Panc1 (cell line): ENCODE results near the gene AWAT2.
A peak's percentile ranks its signal among the peaks of the same experiment; 100 is the strongest.

Source experiments
- CTCF ChIP-seq: fragments of 450-650 bp; IDR thresholded peaks from 2 replicates; pipeline ENCODE4 v1.5.1; 2017; ENCODE audit warnings: mild to moderate bottlenecking
- POLR2AphosphoS5 ChIP-seq: IDR thresholded peaks from 2 replicates; pipeline ENCODE4 v1.6.1; 2012; ENCODE audit warnings: mild to moderate bottlenecking, low read depth, low read length, moderate library complexity
- REST ChIP-seq, 2 experiments: IDR thresholded peaks; 2 replicates each; pipeline ENCODE4 v1.6.1; 2011 to 2012; ENCODE audit warnings: low read depth in 2 of 2, control low read depth in 1 of 2, low read length in 1 of 2, mild to moderate bottlenecking in 1 of 2, moderate library complexity in 1 of 2; ENCODE audit not compliant: insufficient read depth in 1 of 2
- SIN3A ChIP-seq: IDR thresholded peaks from 2 replicates; pipeline ENCODE4 v1.6.1; 2012; ENCODE audit warnings: low read depth, mild to moderate bottlenecking, low read length, moderate library complexity, borderline replicate concordance; ENCODE audit not compliant: insufficient read depth

DNA sequence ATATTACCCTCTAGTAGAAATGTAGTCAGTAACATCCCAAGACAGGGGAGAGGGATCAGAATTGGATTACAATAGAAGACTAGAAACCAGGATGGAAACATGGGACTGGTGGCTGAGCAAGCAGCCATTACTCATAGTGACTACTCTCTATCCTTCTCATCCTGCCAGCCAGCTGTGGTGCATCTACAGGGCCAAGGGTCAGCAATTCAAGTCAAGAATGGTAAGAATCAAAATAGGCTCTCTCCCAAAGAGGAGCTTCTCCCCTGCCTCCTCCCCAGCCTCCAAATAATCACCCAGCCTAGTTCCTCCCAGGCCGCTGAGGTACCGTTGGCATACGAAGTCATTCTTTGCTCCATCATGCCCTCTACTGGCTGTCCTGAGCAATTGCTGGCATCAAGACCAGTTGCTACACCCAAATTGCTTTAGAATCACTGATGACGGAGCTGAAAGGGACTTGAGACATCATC, 19.4 kb downstream of the AWAT2 start:
- TF ChIP-seq POLR2AphosphoS5 (no peak), CTCF (peak; percentile 83), REST (IDR thresholded peaks at IDR 0.05; ENCODE audit: insufficient read depth in 1 of 2, low read depth in 2 of 2, low read length in 1 of 2) (no peak), SIN3A (no peak)
